OCI-LY7 (cell line): Measurements from ENCODE around the gene ACSM5. TPM values are rescaled to one million over a fixed set of nuclear protein-coding genes. Genes with fewer than 3 reads are reported as not detected.
"Not testable (repeated sequence)": the region's sequence is repeated elsewhere in the genome, so short reads cannot be mapped to it uniquely, and the experiment has no call there.

Experiments used
- BruUV-seq: library from RNA; stranded (reverse); fragments of 400-500 nt; replicated peaks from 2 replicates; lab custom pipeline; 2021; lab: Mats Ljungman, UMichigan
- CTCF ChIA-PET: fragments of 300-600 bp; sonication (Branson Sonifier 250); formaldehyde crosslinking; loops from one replicate; lab custom pipeline; 2022; ENCODE audit warnings: antibody characterized with exemption; ENCODE audit not compliant: unreplicated experiment; lab: Charles Lee
- POLR2A ChIA-PET: fragments of 300-600 bp; sonication (Branson Sonifier 250); formaldehyde crosslinking; loops from one replicate; lab custom pipeline; 2022; ENCODE audit warnings: antibody characterized with exemption; lab: Charles Lee
- DNase-seq: peaks from one replicate; pipeline ENCODE4 v3.0.0-alpha.2; 2015; ENCODE audit warnings: low spot score
- H2AFZ ChIP-seq: fragments of 200-600 bp; sonication (generic), shearing (Covaris generic); 2 replicates; pipeline ENCODE4 v1.6.1; 2014; ENCODE audit warnings: mild to moderate bottlenecking, antibody characterized with exemption, low read length, moderate library complexity
- H3K27ac ChIP-seq: fragments of 200-600 bp; sonication (generic); 2 replicates; pipeline ENCODE4 v1.5.1; 2014; ENCODE audit warnings: mixed run types, low read depth, mild to moderate bottlenecking, moderate library complexity, low read length, inconsistent platforms; ENCODE audit not compliant: poor library complexity, severe bottlenecking
- H3K36me3 ChIP-seq: fragments of 200-600 bp; sonication (generic); 2 replicates; pipeline ENCODE4 v1.6.1; 2014; ENCODE audit warnings: mild to moderate bottlenecking, antibody characterized with exemption, low read length, moderate library complexity, mixed read lengths; ENCODE audit not compliant: insufficient read depth
- H3K4me1 ChIP-seq: fragments of 200-600 bp; sonication (generic); 2 replicates; pipeline ENCODE4 v1.5.1; 2014; ENCODE audit warnings: mild to moderate bottlenecking, low read length; ENCODE audit not compliant: insufficient read depth, poor library complexity, severe bottlenecking
- H3K4me2 ChIP-seq: fragments of 200-600 bp; sonication (generic); 2 replicates; pipeline ENCODE4 v1.6.1; 2014; ENCODE audit warnings: mild to moderate bottlenecking, low read length
- H3K4me3 ChIP-seq: fragments of 200-600 bp; sonication (generic); 2 replicates; pipeline ENCODE4 v1.5.1; 2014; ENCODE audit warnings: mild to moderate bottlenecking, low read depth, low read length; ENCODE audit not compliant: poor library complexity, severe bottlenecking
- H3K79me2 ChIP-seq: fragments of 200-600 bp; sonication (generic); 2 replicates; pipeline ENCODE4 v1.6.1; 2016; ENCODE audit warnings: low read depth, mild to moderate bottlenecking, low read length, moderate library complexity, mixed read lengths; ENCODE audit not compliant: insufficient read depth
- H3K9me2 ChIP-seq: fragments of 200-600 bp; sonication (generic); 2 replicates; pipeline ENCODE4 v1.6.1; 2016; ENCODE audit warnings: mild to moderate bottlenecking, low read length, mixed read lengths; ENCODE audit not compliant: insufficient read depth
- H3K9me3 ChIP-seq: fragments of 200-600 bp; sonication (generic); 2 replicates; pipeline ENCODE4 v1.6.1; 2014; ENCODE audit warnings: mild to moderate bottlenecking, mixed run types, low read length, mixed read lengths
- H4K20me1 ChIP-seq: fragments of 200-600 bp; sonication (generic); 2 replicates; pipeline ENCODE4 v1.6.1; 2014; ENCODE audit warnings: mild to moderate bottlenecking, antibody characterized with exemption, low read length, moderate library complexity, mixed read lengths; ENCODE audit not compliant: insufficient read depth
- CTCF ChIP-seq: fragments of 200-600 bp; sonication (generic); conservative IDR thresholded peaks from 2 replicates; pipeline ENCODE4 v1.5.1; 2014; ENCODE audit warnings: mild to moderate bottlenecking, antibody characterized with exemption, low read length, moderate library complexity, mixed read lengths
- EZH2phosphoT487 ChIP-seq: fragments of 200-600 bp; sonication (generic); IDR thresholded peaks from 2 replicates; pipeline ENCODE4 v1.6.1; 2018; ENCODE audit warnings: low read depth, borderline replicate concordance, mild to moderate bottlenecking, mixed run types, antibody characterized with exemption, low read length, moderate library complexity, mixed read lengths
- intact Hi-C: fragments of 100-400 bp; cut with micrococcal nuclease; formaldehyde crosslinking; loops from one replicate; pipeline ENCODE4 v1.10.0; 2022; ENCODE audit not compliant: unreplicated experiment
- total RNA-seq, 2 experiments: library from RNA; depleted of rRNA in 1 of 2; stranded (reverse); fragments of >200 nt in 1 of 2; shearing (Covaris generic) in 1 of 2; gene quantifications; 2 replicates each; pipeline ENCODE4 v1.2.3, GENCODE V29; 2014 to 2022

The ACSM5 gene
- total RNA-seq, 2 experiments from 2014 or later: not detected

GRCh38 chr16:20410121-20410723, 888 bp downstream of the ACSM5 start:
- H3K4me2 ChIP-seq: no peak overlapping the region
- peak overlapping the region; percentile 80 for H2AFZ ChIP-seq
- no peaks in the 10 kb centered on the region for H4K20me1 ChIP-seq
- H3K27ac ChIP-seq: no peak overlapping the region
- H3K9me2 ChIP-seq: no peaks in the 10 kb centered on the region
- H3K4me3 ChIP-seq: no peak overlapping the region
- H3K36me3 ChIP-seq: no peaks in the 10 kb centered on the region
- H3K9me3 ChIP-seq: no peaks in the 10 kb centered on the region
- BruUV-seq: no TSS peak
- intact Hi-C loops: no loop called here
- ChIA-PET CTCF (no interaction called here), POLR2A (no interaction called here)
- TF ChIP-seq CTCF: no peak
- H3K4me1 ChIP-seq: no peaks in the 10 kb centered on the region
- DNase-seq: no peak
- H3K79me2 ChIP-seq: no peaks in the 10 kb centered on the region

DNA sequence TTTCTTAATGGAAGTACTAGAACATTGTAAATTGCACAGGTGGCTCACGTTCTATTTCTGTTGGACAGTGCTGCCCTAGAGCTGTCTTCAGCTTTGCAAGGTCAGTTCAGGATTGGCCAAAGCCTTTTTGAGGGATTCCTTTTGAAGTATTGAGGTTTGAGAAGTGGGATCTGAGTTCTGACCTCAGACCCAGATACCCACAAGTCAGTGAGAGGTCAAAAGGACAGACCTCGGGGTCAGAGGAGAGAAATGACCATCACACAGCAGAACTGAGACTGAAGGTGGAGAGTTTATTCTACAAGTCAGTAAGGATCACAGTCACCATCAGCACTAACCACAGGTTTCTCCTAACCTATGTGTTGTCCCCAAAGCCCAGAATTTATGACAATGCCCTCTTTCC, 1.7 kb downstream of the ACSM5 start:
- H3K4me3 ChIP-seq: no peak overlapping the region
- TF ChIP-seq CTCF (no peak), EZH2phosphoT487 (no peak)
- H3K9me3 ChIP-seq: no peaks in the 10 kb centered on the region
- BruUV-seq: no TSS peak
- H3K36me3 ChIP-seq: no peaks in the 10 kb centered on the region
- no peak overlapping the region for H3K27ac ChIP-seq
- no peak for DNase-seq
- no peak overlapping the region for H2AFZ ChIP-seq
- ChIA-PET POLR2A (no interaction called here), CTCF (no interaction called here)
- H3K4me1 ChIP-seq: no peaks in the 10 kb centered on the region
- H4K20me1 ChIP-seq: no peaks in the 10 kb centered on the region
- H3K79me2 ChIP-seq: no peaks in the 10 kb centered on the region
- H3K9me2 ChIP-seq: no peaks in the 10 kb centered on the region
- intact Hi-C loops: no loop called here
- no peak overlapping the region for H3K4me2 ChIP-seq

DNA sequence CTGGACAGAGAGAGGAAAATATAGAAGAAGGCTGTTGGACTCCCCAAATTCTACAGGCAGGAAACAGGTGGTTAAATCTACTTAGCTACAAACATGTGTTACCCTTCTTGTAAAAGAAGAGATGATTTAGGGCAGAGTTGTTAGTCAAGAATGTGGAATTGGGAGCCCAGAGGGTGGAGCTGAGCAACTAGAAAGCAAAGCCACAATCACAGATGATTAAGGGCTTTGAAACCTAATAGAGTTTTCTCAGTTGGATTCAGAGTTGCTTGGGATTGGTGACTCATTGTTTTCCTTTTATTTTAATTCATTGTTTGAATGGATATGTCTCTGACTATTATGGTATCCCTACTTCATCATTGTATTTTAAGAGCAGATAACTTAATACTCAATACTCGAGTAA, 6.2 kb downstream of the ACSM5 start:
- CTCF ChIA-PET: no interaction called here
- Histone ChIP-seq H2AFZ (no peak overlapping the region), H3K79me2 (no peaks in the 10 kb centered on the region), H3K9me3 (no peaks in the 10 kb centered on the region), H3K9me2 (no peaks in the 10 kb centered on the region), H4K20me1 (no peaks in the 10 kb centered on the region), H3K36me3 (no peaks in the 10 kb centered on the region), H3K27ac (no peak overlapping the region), H3K4me1 (no peaks in the 10 kb centered on the region), H3K4me2 (no peak overlapping the region), H3K4me3 (no peak overlapping the region)
- no peak for TF ChIP-seq CTCF
- TF ChIP-seq EZH2phosphoT487: no peak
- DNase-seq: no peak
- intact Hi-C loops: no loop called here
- POLR2A ChIA-PET: no interaction called here
- BruUV-seq: no TSS peak

- H3K9me3 ChIP-seq, H3K4me3 ChIP-seq, H3K4me2 ChIP-seq, H3K79me2 ChIP-seq, H2AFZ ChIP-seq, intact Hi-C loops, H3K9me2 ChIP-seq, DNase-seq, H3K4me1 ChIP-seq, BruUV-seq, H3K27ac ChIP-seq, POLR2A ChIA-PET, H4K20me1 ChIP-seq, H3K36me3 ChIP-seq, CTCF ChIA-PET: not testable (repeated sequence)
Observed at GRCh38 chr16:20419093-20419492, 9.8 kb downstream of the ACSM5 start.
